A673 (cell line): ENCODE data around the gene PKP3.

Source experiments
- CTCF ChIP-seq: fragments of 300-800, 200-600 bp; sonication (generic); conservative IDR thresholded peaks from 2 replicates; pipeline ENCODE4 v1.5.1; 2017; ENCODE audit warnings: low read depth, mild to moderate bottlenecking, antibody characterized with exemption, low read length, moderate library complexity, mixed read lengths
- EZH2 ChIP-seq: fragments of 200-600 bp; sonication (generic); IDR thresholded peaks from 2 replicates; pipeline ENCODE4 v1.6.1; 2017; ENCODE audit warnings: borderline replicate concordance, low read depth, mild to moderate bottlenecking, mixed read lengths, antibody characterized with exemption, low read length; ENCODE audit not compliant: poor library complexity, severe bottlenecking

GRCh38 chr11:380491-380890 is 13.5 kb upstream of the PKP3 start:
- TF ChIP-seq EZH2 (no peak), CTCF (no peak)
